ENCODE data around the gene BCHE.

GRCh38 chr3:165815682-165816081 lies 21.5 kb downstream of the BCHE start:
- TF ChIP-seq POLR2A (IDR thresholded peaks at IDR 0.05; ENCODE audit: extremely low read depth, insufficient read length) (no peak), MYC (IDR thresholded peaks at IDR 0.05; ENCODE audit: low read depth, low read length) (no peak), MAX (IDR thresholded peaks at IDR 0.05; ENCODE audit: low read depth, low read length) (no peak)
- TF ChIP-seq, protein P1, sequence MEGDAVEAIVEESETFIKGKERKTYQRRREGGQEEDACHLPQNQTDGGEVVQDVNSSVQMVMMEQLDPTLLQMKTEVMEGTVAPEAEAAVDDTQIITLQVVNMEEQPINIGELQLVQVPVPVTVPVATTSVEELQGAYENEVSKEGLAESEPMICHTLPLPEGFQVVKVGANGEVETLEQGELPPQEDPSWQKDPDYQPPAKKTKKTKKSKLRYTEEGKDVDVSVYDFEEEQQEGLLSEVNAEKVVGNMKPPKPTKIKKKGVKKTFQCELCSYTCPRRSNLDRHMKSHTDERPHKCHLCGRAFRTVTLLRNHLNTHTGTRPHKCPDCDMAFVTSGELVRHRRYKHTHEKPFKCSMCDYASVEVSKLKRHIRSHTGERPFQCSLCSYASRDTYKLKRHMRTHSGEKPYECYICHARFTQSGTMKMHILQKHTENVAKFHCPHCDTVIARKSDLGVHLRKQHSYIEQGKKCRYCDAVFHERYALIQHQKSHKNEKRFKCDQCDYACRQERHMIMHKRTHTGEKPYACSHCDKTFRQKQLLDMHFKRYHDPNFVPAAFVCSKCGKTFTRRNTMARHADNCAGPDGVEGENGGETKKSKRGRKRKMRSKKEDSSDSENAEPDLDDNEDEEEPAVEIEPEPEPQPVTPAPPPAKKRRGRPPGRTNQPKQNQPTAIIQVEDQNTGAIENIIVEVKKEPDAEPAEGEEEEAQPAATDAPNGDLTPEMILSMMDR (IDR thresholded peaks at IDR 0.05; ENCODE audit: low read depth, low read length), result no peak

All from NB4 (cell line).